Activated naive CD4-positive, alpha-beta T cell treated with anti-CD3 and anti-CD28 coated beads, Interleukin-2, amount 50 U/mL, for 72 hours (primary cell): ENCODE data around the gene GON4L. TPM values are rescaled to one million over a fixed set of nuclear protein-coding genes. Genes with fewer than 3 reads are reported as not detected.
A peak's percentile ranks its signal among the peaks of the same experiment; 100 is the strongest.
"Not testable (repeated sequence)": the region's sequence is repeated elsewhere in the genome, so short reads cannot be mapped to it uniquely, and the experiment has no call there.

ENCODE experiments used
- ATAC-seq, 2 donors: fragments of 150-1000 bp; cut with Tn5 transposase; 2 replicates each; pipeline ENCODE4 v1.10.0; 2021; ENCODE audit warnings: mild to moderate bottlenecking in 2 of 2, moderate library complexity in 2 of 2
- DNase-seq, 2 donors: peaks; one replicate each; pipeline ENCODE4 v3.0.0; 2021 to 2022; ENCODE audit warnings: low spot score in 2 of 2
- H3K27ac Mint-ChIP-seq, 2 donors: one replicate each; pipeline ENCODE4 v1.8.0; 2022; ENCODE audit warnings: mild to moderate bottlenecking in 2 of 2, mixed read lengths in 2 of 2
- H3K36me3 Mint-ChIP-seq, 2 donors: one replicate each; pipeline ENCODE4 v1.8.0; 2022; ENCODE audit warnings: mixed read lengths in 2 of 2
- H3K9me3 Mint-ChIP-seq, 2 donors: one replicate each; pipeline ENCODE4 v1.8.0; 2022; ENCODE audit warnings: mixed read lengths in 2 of 2
- total RNA-seq, 2 donors: library from RNA; stranded (reverse); gene quantifications; one replicate each; pipeline ENCODE4 v1.2.3, GENCODE V29; 2022

Gene GON4L
- total RNA-seq, 2 donors from 2014 or later, result 63.7 to 80.4 TPM

DNA sequence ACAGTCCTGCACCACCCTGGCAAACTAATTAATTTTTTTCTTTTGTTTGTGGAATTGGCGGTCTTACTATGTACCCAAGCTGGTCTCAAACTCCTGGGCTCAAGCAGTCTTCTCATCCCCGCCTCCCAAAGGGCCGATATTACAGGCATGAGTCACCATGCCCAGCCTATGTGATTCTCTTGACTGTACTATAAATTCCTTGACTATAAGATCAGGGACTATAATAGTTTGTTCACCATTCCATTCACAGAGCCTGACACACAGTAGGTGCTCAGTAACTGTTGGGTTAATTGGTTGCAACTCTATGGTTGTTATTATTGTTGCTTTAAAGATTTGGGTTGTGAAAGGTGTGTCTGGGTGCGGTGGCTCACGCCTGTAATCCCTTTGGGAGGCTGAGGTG is 150.9 kb downstream of the GON4L start:
- ATAC-seq (no peak), DNase-seq (no peak)
- Mint-ChIP-seq H3K9me3 (no peaks in the 10 kb centered on the region), H3K27ac (peak overlapping the region in 1 of 2 donors; percentile 65), H3K36me3 (peaks cover 0 to 18% of the 10 kb centered on the region in 2 donors)

DNA sequence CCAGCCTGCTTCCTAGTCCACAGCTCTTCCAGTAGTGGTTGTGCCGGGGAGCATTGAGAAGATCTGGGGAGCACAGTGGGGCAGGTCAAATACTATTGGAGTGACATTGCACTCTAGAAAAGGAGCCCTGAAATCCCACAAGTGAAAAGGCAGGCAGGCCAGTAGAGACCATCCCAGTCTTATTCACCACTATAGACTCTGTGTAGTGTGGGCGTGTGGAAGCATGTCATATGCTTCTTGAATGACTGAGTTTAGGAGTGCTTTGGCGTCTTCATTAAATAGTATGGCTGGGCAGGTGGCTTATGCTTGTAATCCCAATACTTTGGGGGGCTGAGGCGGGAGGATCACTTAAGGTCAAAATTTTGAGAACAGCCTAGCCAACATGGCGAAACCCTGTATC is 152.6 kb downstream of the GON4L start:
- ATAC-seq, result peak in 1 of 2 donors; percentile 48
- Mint-ChIP-seq H3K36me3 (peaks cover 0 to 18% of the 10 kb centered on the region in 2 donors), H3K27ac (peak overlapping the region in 1 of 2 donors; percentile 46)
- DNase-seq, H3K9me3 Mint-ChIP-seq: not testable (repeated sequence)

DNA sequence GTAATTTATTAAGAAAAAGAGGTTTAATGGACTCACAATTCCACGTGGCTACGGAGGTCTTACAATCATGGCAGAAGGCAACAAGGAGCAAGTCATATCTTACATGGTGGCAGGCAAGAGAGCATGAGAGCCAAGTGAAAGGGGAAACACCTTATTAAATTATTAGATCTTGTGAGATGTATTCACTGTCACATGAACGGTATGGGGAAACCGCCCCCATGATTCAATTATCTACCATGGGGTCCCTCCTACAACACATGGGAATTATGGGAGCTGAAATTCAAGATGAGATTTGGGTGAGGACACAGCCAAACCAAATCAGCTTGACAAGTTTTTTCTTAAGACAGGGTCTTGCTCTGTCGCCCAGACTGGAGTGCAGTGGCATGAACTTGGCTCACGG is 153.8 kb downstream of the GON4L start:
- Mint-ChIP-seq H3K27ac (peak overlapping the region in 1 of 2 donors; percentile 82), H3K9me3 (no peaks in the 10 kb centered on the region), H3K36me3 (peaks cover 0 to 22% of the 10 kb centered on the region in 2 donors)
- DNase-seq (no peak), ATAC-seq (no peak)

DNA sequence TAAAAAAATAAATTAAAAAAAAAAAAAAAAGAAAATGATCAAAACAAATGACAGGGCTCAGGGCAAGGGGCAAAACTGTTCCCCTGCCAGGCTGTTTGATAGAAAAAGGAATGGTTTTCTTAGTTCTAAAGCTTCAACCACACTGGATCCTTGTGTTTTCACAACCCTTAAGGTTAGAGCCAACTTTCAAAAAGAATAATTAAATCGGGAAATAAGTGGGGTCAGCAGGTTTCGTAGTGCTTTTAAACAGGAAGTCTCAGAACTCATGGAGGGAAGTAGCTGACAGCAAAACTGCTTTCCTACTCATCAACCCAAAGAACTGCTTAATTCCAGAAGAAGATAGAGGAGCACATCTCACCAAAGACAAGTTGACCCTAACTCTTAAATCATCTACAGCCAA is 155.3 kb downstream of the GON4L start:
- H3K9me3 Mint-ChIP-seq, ATAC-seq, DNase-seq, H3K27ac Mint-ChIP-seq: not testable (repeated sequence)
- H3K36me3 Mint-ChIP-seq, result peaks cover 0 to 31% of the 10 kb centered on the region in 2 donors

Other genes starting within 250 kb of the GON4L start
- gene MSTO1, start 247.0 kb downstream of the GON4L start, total RNA-seq, result 10 to 100 TPM; 50.1 to 55.3 TPM
- 10 to 100 TPM; 80.2 to 90.3 TPM for gene YY1AP1, start 168.4 kb downstream of the GON4L start, total RNA-seq
- gene DAP3, start 168.1 kb downstream of the GON4L start, total RNA-seq, result 100 to 1,000 TPM; 128 to 172 TPM
- 10 to 100 TPM; 20.9 to 21.5 TPM for gene SYT11, start 2.4 kb upstream of the GON4L start, total RNA-seq
- 10 to 100 TPM; 33.1 to 49.2 TPM for gene RIT1, start 54.1 kb upstream of the GON4L start, total RNA-seq
- 100 to 1,000 TPM in 1 of 2 donors, 10 to 100 TPM in 1; 81.2 to 100 TPM for gene KHDC4, start 77.2 kb upstream of the GON4L start, total RNA-seq
- gene RXFP4, start 84.4 kb upstream of the GON4L start, total RNA-seq, result not detected
- 100 to 1,000 TPM; 131 to 238 TPM for gene ARHGEF2, start 121.3 kb upstream of the GON4L start, total RNA-seq
- gene SSR2, start 163.7 kb upstream of the GON4L start, total RNA-seq, result 100 to 1,000 TPM; 178 TPM
- 10 to 100 TPM; 31.3 to 32.2 TPM for gene UBQLN4, start 196.6 kb upstream of the GON4L start, total RNA-seq
- gene LAMTOR2, start 197.6 kb upstream of the GON4L start, total RNA-seq, result 10 to 100 TPM; 36.0 to 51.7 TPM
- gene RAB25, start 203.9 kb upstream of the GON4L start, total RNA-seq, result under 1 TPM; 0.36 to 0.89 TPM
- under 1 TPM; 0.16 to 0.49 TPM for gene MEX3A, start 225.3 kb upstream of the GON4L start, total RNA-seq